GM23248 (cell line): ENCODE measurements around the gene SH3PXD2A.

Experiments
- EZH2 ChIP-seq: fragments of 200-600 bp; sonication (generic); IDR thresholded peaks from 2 replicates; pipeline ENCODE4 v1.6.1; 2018; ENCODE audit warnings: antibody characterized with exemption, mild to moderate bottlenecking; ENCODE audit not compliant: insufficient read depth, poor library complexity, severe bottlenecking
- EZH2phosphoT487 ChIP-seq: fragments of 200-600 bp; sonication (generic); IDR thresholded peaks from 2 replicates; pipeline ENCODE4 v1.6.1; 2018; ENCODE audit warnings: antibody characterized with exemption, moderate library complexity, mild to moderate bottlenecking, low read depth; ENCODE audit not compliant: insufficient read depth

DNA sequence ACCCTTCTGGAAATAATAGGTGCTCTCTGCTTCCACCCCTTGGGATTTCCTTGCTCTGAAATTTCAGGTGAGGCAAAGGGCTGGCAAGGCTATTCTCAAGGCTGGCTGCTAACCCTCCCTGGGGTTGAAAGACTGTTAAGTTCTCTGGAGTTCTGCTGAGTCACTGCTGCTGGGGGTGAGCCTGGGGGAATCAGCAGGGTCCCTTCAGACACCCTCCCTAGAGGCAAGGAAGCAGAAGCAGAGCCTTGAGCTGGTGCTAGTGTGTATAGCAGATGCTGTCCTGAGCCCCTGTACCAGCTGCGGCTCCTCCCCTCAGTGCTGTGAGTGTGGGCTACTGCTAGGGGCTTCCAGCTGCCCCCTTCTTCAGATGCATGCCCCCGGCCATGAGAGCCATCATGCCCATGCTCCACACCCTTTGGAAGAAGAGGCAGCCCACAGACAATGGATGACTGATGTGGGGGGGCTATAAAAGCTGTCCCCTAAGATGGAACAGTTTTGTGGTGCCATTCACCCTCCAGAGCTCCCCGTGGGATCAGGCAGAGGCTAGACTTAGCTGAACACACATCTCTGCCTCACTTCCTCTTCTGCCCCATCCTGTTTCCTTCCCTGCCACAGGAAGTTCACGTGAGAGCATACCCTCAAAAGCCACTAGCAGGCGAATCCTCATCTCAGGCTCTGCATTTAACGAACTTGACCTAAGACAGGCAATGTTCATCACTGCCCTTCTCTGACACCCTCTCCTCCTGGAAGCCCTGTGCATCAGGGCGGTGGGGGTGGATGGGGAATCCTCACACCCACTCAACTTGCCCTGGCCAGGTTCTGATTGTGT, 91.8 kb downstream of the SH3PXD2A start:
- TF ChIP-seq EZH2 (no peak), EZH2phosphoT487 (no peak)
